ENCODE measurements around the gene CBARP.
"Not testable (repeated sequence)": the region's sequence is repeated elsewhere in the genome, so short reads cannot be mapped to it uniquely, and the experiment has no call there.

The CBARP gene

GRCh38 chr19:1213391-1214286 is 24.2 kb downstream of the CBARP start:
- peak in 1 of 2 donors; percentile 45 for DNase-seq (ENCODE audit: low read depth in 2 of 2)

- DNase-seq (ENCODE audit: low read depth in 2 of 2) = no peak
Measured at GRCh38 chr19:1211494-1212234, 26.1 kb downstream of the CBARP start.

GRCh38 chr19:1210227-1210538 is 27.6 kb downstream of the CBARP start:
- no peak for DNase-seq (ENCODE audit: low read depth in 2 of 2)

DNA sequence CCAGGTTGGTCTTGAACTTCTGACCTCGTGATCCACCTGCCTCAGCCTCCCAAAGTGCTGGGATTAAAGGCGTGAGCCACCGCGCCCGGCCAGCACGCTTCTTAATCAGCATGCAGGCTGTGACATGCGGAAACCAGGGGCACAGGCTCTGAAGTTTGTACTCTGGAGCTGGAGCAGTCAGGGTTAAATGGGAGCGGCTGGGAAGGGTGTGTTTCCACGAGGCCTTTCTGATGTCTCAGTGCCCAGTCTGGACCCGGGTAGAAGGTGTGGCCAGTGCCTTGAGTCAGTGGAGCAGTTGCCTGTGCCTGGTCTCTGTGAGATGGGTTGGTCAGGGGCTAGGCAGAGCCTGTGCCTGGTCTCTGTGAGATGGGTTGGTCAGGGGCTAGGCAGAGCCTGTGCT is 29.0 kb downstream of the CBARP start:
- DNase-seq (ENCODE audit: low read depth in 2 of 2) = not testable (repeated sequence)

- DNase-seq (ENCODE audit: low read depth in 2 of 2) = peak in 1 of 2 donors; percentile 11
Measured at GRCh38 chr19:1206864-1207450, 30.8 kb downstream of the CBARP start.

- DNase-seq (ENCODE audit: low read depth in 2 of 2) = no peak
Measured at GRCh38 chr19:1206150-1206863, 31.5 kb downstream of the CBARP start.

GRCh38 chr19:1205114-1206099 is 32.4 kb downstream of the CBARP start, which contains the start of gene STK11:
TSS of gene STK11 (plus strand) at chr19:1205778. CDS start at chr19:1206914, 1,136 bp downstream.
- peak; percentile 99 for DNase-seq (ENCODE audit: low read depth in 2 of 2)

GRCh38 chr19:1200614-1201013 is 37.2 kb downstream of the CBARP start:
- DNase-seq (ENCODE audit: low read depth in 2 of 2) = not testable (repeated sequence)

DNA sequence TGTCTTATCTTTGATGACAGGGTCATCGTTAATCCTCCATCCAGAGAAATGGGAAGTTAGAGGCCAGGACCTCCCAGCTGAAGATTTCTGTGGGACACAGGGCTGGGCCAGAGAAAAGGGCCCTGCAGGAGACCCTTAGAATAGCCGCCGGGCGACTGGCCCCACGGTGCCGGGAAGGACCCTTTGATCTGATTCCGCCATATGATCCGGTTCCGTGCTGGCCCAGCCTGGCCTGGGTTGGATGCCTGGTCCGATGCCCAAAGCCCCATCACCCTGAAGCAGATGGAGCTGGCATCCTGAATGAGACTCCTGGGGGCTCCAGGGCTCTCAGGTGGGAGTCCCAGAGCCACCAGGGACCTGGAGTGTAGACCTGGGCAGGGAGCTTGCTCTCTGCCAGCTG is 38.3 kb downstream of the CBARP start:
- DNase-seq (ENCODE audit: low read depth in 2 of 2) = no peak

DNA sequence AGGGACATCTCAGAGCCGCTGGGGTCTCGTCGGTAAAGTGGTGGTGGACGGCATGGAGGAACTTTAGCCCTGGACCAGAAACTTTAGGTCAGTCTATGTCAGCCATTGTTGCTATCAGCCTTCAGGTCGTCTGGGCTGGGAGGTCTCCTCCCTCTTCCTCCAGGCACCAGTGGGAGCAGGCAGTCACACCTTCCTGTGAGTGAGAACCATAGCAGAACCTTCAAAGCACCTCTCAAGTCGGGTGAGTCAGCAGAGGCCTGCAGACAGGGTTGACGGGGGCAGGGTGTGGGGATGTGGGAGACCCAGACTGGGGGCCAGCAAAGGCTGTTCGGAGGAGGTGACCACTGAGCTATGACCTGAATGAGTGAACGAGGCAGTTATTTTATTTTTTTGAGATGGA is 48.4 kb downstream of the CBARP start:
- DNase-seq (ENCODE audit: low read depth in 2 of 2) = peak; percentile 59 to 66

DNA sequence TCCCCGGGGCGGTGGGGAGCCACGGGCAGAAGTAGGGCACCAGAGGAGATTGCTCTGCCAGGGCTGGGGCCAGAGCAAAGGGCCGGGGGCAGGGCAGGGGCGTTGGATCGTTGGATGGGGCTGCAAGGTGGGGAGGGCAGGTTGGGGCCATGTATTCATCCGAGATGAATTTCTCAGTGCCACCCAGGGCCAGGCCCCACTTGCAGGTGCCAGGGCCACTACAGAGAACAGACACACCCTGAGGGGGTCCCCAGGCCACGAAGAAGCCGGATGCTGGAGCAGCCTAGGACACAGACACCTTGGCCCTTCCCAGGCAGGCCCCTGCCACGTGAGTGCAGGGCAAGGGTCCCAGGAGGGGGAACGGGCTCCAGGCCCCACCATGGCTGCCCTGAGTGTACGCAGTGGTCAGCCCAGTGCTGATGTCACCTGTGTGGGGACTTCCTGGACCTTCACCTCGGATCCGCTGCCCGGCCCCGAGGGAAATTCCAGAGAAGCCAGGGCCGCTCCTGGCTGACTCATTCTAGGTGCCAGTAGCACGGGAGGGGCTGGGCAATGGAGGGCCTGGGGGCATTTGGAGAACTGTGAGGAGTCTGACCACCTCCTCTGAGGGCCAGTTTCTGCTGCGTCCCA is 54.1 kb downstream of the CBARP start:
- DNase-seq (ENCODE audit: low read depth in 2 of 2) = no peak

- no peak for DNase-seq (ENCODE audit: low read depth in 2 of 2)
Measured at GRCh38 chr19:1182727-1183126, 55.1 kb downstream of the CBARP start.

- DNase-seq (ENCODE audit: low read depth in 2 of 2) = no peak
Measured at GRCh38 chr19:1182068-1182467, 55.7 kb downstream of the CBARP start.

DNA sequence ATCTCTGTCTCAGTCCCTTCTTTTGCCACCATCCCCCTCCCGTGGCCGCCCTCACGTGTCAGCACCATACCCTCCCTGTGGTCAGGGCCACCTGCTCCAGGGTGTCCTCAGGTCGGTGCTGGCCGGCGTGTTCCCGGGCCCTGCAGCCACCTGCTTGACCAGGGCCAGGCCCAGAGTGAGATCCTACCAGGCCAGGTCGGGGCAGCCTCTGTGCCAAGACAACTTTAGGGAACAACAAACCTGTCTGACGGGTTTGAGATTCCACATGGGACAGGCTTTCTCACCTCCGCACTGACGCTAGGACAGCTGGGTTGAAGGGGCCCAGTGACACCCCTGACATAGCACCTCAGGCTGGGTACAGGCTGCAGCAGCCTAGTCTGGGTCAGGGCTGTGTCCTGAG is 56.2 kb downstream of the CBARP start:
- DNase-seq (ENCODE audit: low read depth in 2 of 2) = no peak

Data from stimulated activated CD4-positive, alpha-beta T cell treated with anti-CD3 and anti-CD28 coated beads, Interleukin-15, amount 100 ng/mL, for 48 hours (primary cell).